IPS-20b (cell line): Measurements from ENCODE around the gene ZNFX1.

Source experiments
- H3K27ac ChIP-seq: one replicate; pipeline ENCODE4 v1.5.1; 2013; ENCODE audit warnings: low read length
- H3K27me3 ChIP-seq: 2 replicates; pipeline ENCODE4 v1.6.1; 2013; ENCODE audit warnings: mild to moderate bottlenecking, low read length, inconsistent platforms; ENCODE audit not compliant: insufficient read depth
- H3K36me3 ChIP-seq: 2 replicates; pipeline ENCODE4 v1.6.1; 2013; ENCODE audit warnings: low read depth, mild to moderate bottlenecking, inconsistent platforms, low read length, moderate library complexity; ENCODE audit not compliant: insufficient read depth
- H3K4me1 ChIP-seq: 2 replicates; pipeline ENCODE4 v1.6.1; 2013; ENCODE audit warnings: mild to moderate bottlenecking, control low read depth, inconsistent platforms, low read length, moderate library complexity; ENCODE audit not compliant: insufficient read depth
- H3K4me3 ChIP-seq: 2 replicates; pipeline ENCODE4 v1.5.1; 2013; ENCODE audit warnings: mild to moderate bottlenecking, low read length, inconsistent platforms
- H3K9ac ChIP-seq: 2 replicates; pipeline ENCODE4 v1.6.1; 2013; ENCODE audit warnings: low read depth, mild to moderate bottlenecking, inconsistent platforms, low read length, moderate library complexity
- H3K9me3 ChIP-seq: 2 replicates; pipeline ENCODE4 v1.6.1; 2013; ENCODE audit warnings: mild to moderate bottlenecking, low read depth, low read length, inconsistent platforms; ENCODE audit not compliant: insufficient read depth

ZNFX1 gene

GRCh38 chr20:49260218-49260617 is 17.6 kb downstream of the ZNFX1 start:
- no peak overlapping the region for H3K27ac ChIP-seq
- peaks cover 83% of the 10 kb centered on the region for H3K36me3 ChIP-seq
- H3K27me3 ChIP-seq: no peaks in the 10 kb centered on the region
- no peak overlapping the region for H3K9ac ChIP-seq
- no peak overlapping the region for H3K4me3 ChIP-seq
- no peaks in the 10 kb centered on the region for H3K9me3 ChIP-seq
- H3K4me1 ChIP-seq: no peaks in the 10 kb centered on the region

- no peak overlapping the region for H3K4me3 ChIP-seq
- no peaks in the 10 kb centered on the region for H3K9me3 ChIP-seq
- no peak overlapping the region for H3K27ac ChIP-seq
- H3K36me3 ChIP-seq: peaks cover 82% of the 10 kb centered on the region
- no peaks in the 10 kb centered on the region for H3K27me3 ChIP-seq
- H3K4me1 ChIP-seq: no peaks in the 10 kb centered on the region
- H3K9ac ChIP-seq: no peak overlapping the region
These were observed 18.1 kb downstream of the ZNFX1 start for GRCh38 chr20:49259799-49260198.

GRCh38 chr20:49259284-49259683 is 18.6 kb downstream of the ZNFX1 start:
- Histone ChIP-seq H3K36me3 (peaks cover 82% of the 10 kb centered on the region), H3K27ac (no peak overlapping the region), H3K27me3 (no peaks in the 10 kb centered on the region)

GRCh38 chr20:49256261-49256660 is 21.6 kb downstream of the ZNFX1 start:
- H3K9ac ChIP-seq: no peak overlapping the region
- H3K36me3 ChIP-seq: peaks cover 92% of the 10 kb centered on the region
- no peak overlapping the region for H3K4me3 ChIP-seq
- H3K9me3 ChIP-seq: no peaks in the 10 kb centered on the region
- no peaks in the 10 kb centered on the region for H3K27me3 ChIP-seq
- no peaks in the 10 kb centered on the region for H3K4me1 ChIP-seq
- H3K27ac ChIP-seq: no peak overlapping the region

More at GRCh38 chr20:49259284-49259683, 18.6 kb downstream of the ZNFX1 start:
- no peak overlapping the region for H3K4me3 ChIP-seq
- H3K9ac ChIP-seq: no peak overlapping the region
- H3K9me3 ChIP-seq: no peaks in the 10 kb centered on the region
- H3K4me1 ChIP-seq: no peaks in the 10 kb centered on the region

GRCh38 chr20:49252556-49253350 is 25.1 kb downstream of the ZNFX1 start:
- no peak overlapping the region for H3K4me3 ChIP-seq
- H3K4me1 ChIP-seq: no peaks in the 10 kb centered on the region
- peaks cover 97% of the 10 kb centered on the region for H3K36me3 ChIP-seq
- H3K27ac ChIP-seq: no peak overlapping the region
- H3K9ac ChIP-seq: no peak overlapping the region
- no peaks in the 10 kb centered on the region for H3K9me3 ChIP-seq
- no peaks in the 10 kb centered on the region for H3K27me3 ChIP-seq

GRCh38 chr20:49248879-49249665 is 28.8 kb downstream of the ZNFX1 start:
- Histone ChIP-seq H3K9me3 (no peaks in the 10 kb centered on the region), H3K4me3 (no peak overlapping the region), H3K4me1 (no peaks in the 10 kb centered on the region), H3K27me3 (no peaks in the 10 kb centered on the region), H3K36me3 (peaks cover 93% of the 10 kb centered on the region), H3K27ac (no peak overlapping the region), H3K9ac (no peak overlapping the region)

GRCh38 chr20:49248301-49248700 is 29.6 kb downstream of the ZNFX1 start:
- Histone ChIP-seq H3K9ac (no peak overlapping the region), H3K4me1 (no peaks in the 10 kb centered on the region), H3K27me3 (no peaks in the 10 kb centered on the region), H3K36me3 (peaks cover 93% of the 10 kb centered on the region), H3K27ac (no peak overlapping the region), H3K9me3 (no peaks in the 10 kb centered on the region), H3K4me3 (no peak overlapping the region)

GRCh38 chr20:49247792-49248191 is 30.1 kb downstream of the ZNFX1 start:
- Histone ChIP-seq H3K4me3 (no peak overlapping the region), H3K9ac (no peak overlapping the region), H3K36me3 (peaks cover 93% of the 10 kb centered on the region), H3K4me1 (no peaks in the 10 kb centered on the region), H3K27me3 (no peaks in the 10 kb centered on the region), H3K9me3 (no peaks in the 10 kb centered on the region), H3K27ac (no peak overlapping the region)

- Histone ChIP-seq H3K36me3 (peaks cover 92% of the 10 kb centered on the region), H3K4me1 (no peaks in the 10 kb centered on the region), H3K4me3 (no peak overlapping the region), H3K9me3 (no peaks in the 10 kb centered on the region), H3K27me3 (no peaks in the 10 kb centered on the region), H3K27ac (no peak overlapping the region), H3K9ac (no peak overlapping the region)
These were observed 30.6 kb downstream of the ZNFX1 start for GRCh38 chr20:49247169-49247723.

GRCh38 chr20:49245921-49246740 is 31.7 kb downstream of the ZNFX1 start:
- no peak overlapping the region for H3K4me3 ChIP-seq
- no peaks in the 10 kb centered on the region for H3K27me3 ChIP-seq
- H3K4me1 ChIP-seq: no peaks in the 10 kb centered on the region
- H3K9ac ChIP-seq: no peak overlapping the region
- H3K36me3 ChIP-seq: peaks cover 92% of the 10 kb centered on the region
- no peaks in the 10 kb centered on the region for H3K9me3 ChIP-seq
- H3K27ac ChIP-seq: no peak overlapping the region

GRCh38 chr20:49237531-49237930 is 40.3 kb downstream of the ZNFX1 start:
- peaks cover 97% of the 10 kb centered on the region for H3K36me3 ChIP-seq
- H3K9ac ChIP-seq: no peak overlapping the region
- H3K27me3 ChIP-seq: no peaks in the 10 kb centered on the region
- H3K27ac ChIP-seq: no peak overlapping the region
- H3K4me1 ChIP-seq: no peaks in the 10 kb centered on the region
- H3K9me3 ChIP-seq: no peaks in the 10 kb centered on the region
- no peak overlapping the region for H3K4me3 ChIP-seq
